Suprapubic skin (tissue), 4 donors: ENCODE data around the gene NCKAP5. TPM values are rescaled to one million over a fixed set of nuclear protein-coding genes. Genes with fewer than 3 reads are reported as not detected.

Source experiments
- DNase-seq, 2 donors: peaks; one replicate each; pipeline ENCODE4 v3.0.0-alpha.2; 2019; ENCODE audit warnings: low spot score in 2 of 2
- H3K27ac ChIP-seq: fragments of 200-600 bp; sonication (generic); one replicate; pipeline ENCODE4 v1.5.1; 2019
- H3K27me3 ChIP-seq: fragments of 200-600 bp; sonication (generic); one replicate; pipeline ENCODE4 v1.5.1; 2019
- H3K36me3 ChIP-seq: fragments of 200-600 bp; sonication (generic); one replicate; pipeline ENCODE4 v1.5.1; 2019
- H3K4me1 ChIP-seq: fragments of 200-600 bp; sonication (generic); one replicate; pipeline ENCODE4 v1.5.1; 2019
- H3K4me3 ChIP-seq: fragments of 200-600 bp; sonication (generic); one replicate; pipeline ENCODE4 v1.5.1; 2019; ENCODE audit warnings: mild to moderate bottlenecking
- H3K9me3 ChIP-seq: fragments of 200-600 bp; sonication (generic); one replicate; pipeline ENCODE4 v1.5.1; 2019
- EP300 ChIP-seq: sonication (generic); formaldehyde crosslinking; IDR thresholded peaks from one replicate; pipeline ENCODE4 v1.6.1; 2017; ENCODE audit warnings: antibody characterized with exemption
- POLR2A ChIP-seq, 2 donors: fragments of 450-650 bp; IDR thresholded peaks; one replicate each; pipeline ENCODE4 v1.6.1; 2017; ENCODE audit warnings: antibody characterized with exemption in 2 of 2, mild to moderate bottlenecking in 2 of 2, moderate library complexity in 2 of 2
- POLR2AphosphoS5 ChIP-seq, 3 donors: sonication (generic); formaldehyde crosslinking; IDR thresholded peaks; one replicate each; pipeline ENCODE4 v1.6.1; 2017; ENCODE audit warnings: antibody characterized with exemption in 3 of 3
- WGBS: methylation state at CpG from one replicate; pipeline ENCODE4 v1.1.5; 2018; 5-methylcytosine and 5-hydroxymethylcytosine counted together
- total RNA-seq, 4 donors: library from RNA; depleted of rRNA; stranded (reverse); fragments of >200 nt; gene quantifications; one replicate each; pipeline ENCODE4 v1.1.0, GENCODE V29; 2016
- TF ChIP-seq, protein P1 (sequence below), 2 donors: fragments of 200-600 bp in 1 of 2; fragments of 450-650 bp in 1 of 2; sonication (generic) in 1 of 2; IDR thresholded peaks; one replicate each; pipeline ENCODE4 v1.5.1; 2016 to 2019; ENCODE audit warnings: antibody characterized with exemption in 2 of 2, mild to moderate bottlenecking in 1 of 2, moderate library complexity in 1 of 2

NCKAP5 gene
- total RNA-seq, 4 donors from 2014 or later: 2.8 to 6.4 (median 4.2) TPM

GRCh38 chr2:133273031-133273430 is 295.2 kb downstream of the NCKAP5 start:
- no peak for DNase-seq
- Histone ChIP-seq H3K9me3 (no peaks in the 10 kb centered on the region), H3K4me3 (no peak overlapping the region), H3K36me3 (no peaks in the 10 kb centered on the region), H3K4me1 (no peaks in the 10 kb centered on the region), H3K27ac (no peak overlapping the region), H3K27me3 (no peaks in the 10 kb centered on the region)
- TF ChIP-seq, protein P1, sequence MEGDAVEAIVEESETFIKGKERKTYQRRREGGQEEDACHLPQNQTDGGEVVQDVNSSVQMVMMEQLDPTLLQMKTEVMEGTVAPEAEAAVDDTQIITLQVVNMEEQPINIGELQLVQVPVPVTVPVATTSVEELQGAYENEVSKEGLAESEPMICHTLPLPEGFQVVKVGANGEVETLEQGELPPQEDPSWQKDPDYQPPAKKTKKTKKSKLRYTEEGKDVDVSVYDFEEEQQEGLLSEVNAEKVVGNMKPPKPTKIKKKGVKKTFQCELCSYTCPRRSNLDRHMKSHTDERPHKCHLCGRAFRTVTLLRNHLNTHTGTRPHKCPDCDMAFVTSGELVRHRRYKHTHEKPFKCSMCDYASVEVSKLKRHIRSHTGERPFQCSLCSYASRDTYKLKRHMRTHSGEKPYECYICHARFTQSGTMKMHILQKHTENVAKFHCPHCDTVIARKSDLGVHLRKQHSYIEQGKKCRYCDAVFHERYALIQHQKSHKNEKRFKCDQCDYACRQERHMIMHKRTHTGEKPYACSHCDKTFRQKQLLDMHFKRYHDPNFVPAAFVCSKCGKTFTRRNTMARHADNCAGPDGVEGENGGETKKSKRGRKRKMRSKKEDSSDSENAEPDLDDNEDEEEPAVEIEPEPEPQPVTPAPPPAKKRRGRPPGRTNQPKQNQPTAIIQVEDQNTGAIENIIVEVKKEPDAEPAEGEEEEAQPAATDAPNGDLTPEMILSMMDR (IDR thresholded peaks at IDR 0.05): no peak
- TF ChIP-seq POLR2AphosphoS5 (IDR thresholded peaks at IDR 0.05): no peak
- no peak for TF ChIP-seq POLR2A (IDR thresholded peaks at IDR 0.05)
- no peak for TF ChIP-seq EP300
- WGBS: 63% methylated on average over 3 of the region's 3 CpGs

DNA sequence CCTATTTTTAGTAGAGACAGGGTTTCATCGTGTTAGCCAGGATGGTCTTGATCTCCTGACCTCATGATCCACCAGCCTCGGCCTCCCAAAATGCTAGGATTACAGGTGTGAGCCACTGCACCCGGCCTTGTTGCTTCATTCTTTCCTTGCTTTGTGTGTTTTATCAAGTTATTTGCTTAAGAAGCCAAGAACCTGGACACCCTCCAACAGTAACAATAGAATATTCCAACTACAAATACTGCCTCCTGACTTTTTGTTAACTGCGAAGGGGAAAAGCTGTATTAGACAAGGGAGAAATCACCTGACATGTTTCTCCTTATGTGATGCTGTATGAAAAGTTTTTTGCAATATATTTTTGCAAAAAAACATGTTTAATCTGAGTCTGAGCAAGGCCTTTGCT is 297.2 kb downstream of the NCKAP5 start:
- H3K4me1 ChIP-seq: peaks cover 12% of the 10 kb centered on the region
- DNase-seq: no peak
- WGBS: 80% methylated on average over 4 of the region's 4 CpGs
- H3K27me3 ChIP-seq: no peaks in the 10 kb centered on the region
- H3K4me3 ChIP-seq: no peak overlapping the region
- no peaks in the 10 kb centered on the region for H3K9me3 ChIP-seq
- TF ChIP-seq POLR2AphosphoS5 (IDR thresholded peaks at IDR 0.05) (no peak), EP300 (no peak), POLR2A (IDR thresholded peaks at IDR 0.05) (no peak)
- TF ChIP-seq, protein P1 (IDR thresholded peaks at IDR 0.05): no peak
- no peaks in the 10 kb centered on the region for H3K36me3 ChIP-seq
- H3K27ac ChIP-seq: no peak overlapping the region

DNA sequence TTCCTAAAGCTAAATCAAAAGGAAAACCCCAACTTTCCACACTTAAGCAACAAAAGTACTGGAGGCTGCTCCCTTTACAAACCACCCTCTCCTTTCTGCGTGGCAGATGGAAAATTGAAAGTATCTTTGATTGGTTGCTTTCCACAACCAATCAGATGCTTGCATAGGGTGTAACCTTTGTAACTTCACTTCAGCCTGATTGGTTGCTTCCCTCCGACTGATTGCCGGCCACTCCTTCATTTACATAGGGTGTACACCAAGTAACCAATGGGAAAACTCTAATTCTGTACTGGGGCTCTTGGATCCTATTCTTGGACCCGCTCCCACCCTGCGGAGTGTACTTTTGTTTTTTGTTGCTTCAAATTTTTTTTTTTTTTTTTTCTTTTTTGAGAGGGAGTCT is 297.7 kb downstream of the NCKAP5 start:
- 94% methylated on average over 5 of the region's 5 CpGs for WGBS
- Histone ChIP-seq H3K9me3 (no peaks in the 10 kb centered on the region), H3K27me3 (no peaks in the 10 kb centered on the region), H3K4me3 (no peak overlapping the region), H3K27ac (no peak overlapping the region), H3K36me3 (no peaks in the 10 kb centered on the region), H3K4me1 (peaks cover 18% of the 10 kb centered on the region)
- TF ChIP-seq POLR2A (IDR thresholded peaks at IDR 0.05) (no peak), EP300 (no peak), POLR2AphosphoS5 (IDR thresholded peaks at IDR 0.05) (no peak)
- TF ChIP-seq, protein P1 (IDR thresholded peaks at IDR 0.05): no peak
- no peak for DNase-seq

GRCh38 chr2:133266926-133267590 is 301.2 kb downstream of the NCKAP5 start:
- Histone ChIP-seq H3K4me3 (peak overlapping the region; percentile 66), H3K9me3 (no peaks in the 10 kb centered on the region), H3K27me3 (no peaks in the 10 kb centered on the region), H3K36me3 (no peaks in the 10 kb centered on the region), H3K4me1 (peaks cover 23% of the 10 kb centered on the region), H3K27ac (peak overlapping the region; percentile 4)
- TF ChIP-seq POLR2AphosphoS5 (IDR thresholded peaks at IDR 0.05) (no peak), EP300 (no peak), POLR2A (IDR thresholded peaks at IDR 0.05) (no peak)
- TF ChIP-seq, protein P1 (IDR thresholded peaks at IDR 0.05): no peak
- DNase-seq: no peak
- WGBS: under 1% methylated on average over 16 of the region's 17 CpGs

GRCh38 chr2:133266041-133266925 is 302.0 kb downstream of the NCKAP5 start:
- H3K36me3 ChIP-seq: no peaks in the 10 kb centered on the region
- H3K27ac ChIP-seq: peak overlapping the region; percentile 4
- H3K27me3 ChIP-seq: no peaks in the 10 kb centered on the region
- H3K9me3 ChIP-seq: no peaks in the 10 kb centered on the region
- WGBS: 6% methylated on average over 14 of the region's 68 CpGs
- TF ChIP-seq POLR2A (IDR thresholded peaks at IDR 0.05): no peak
- TF ChIP-seq, protein P1 (IDR thresholded peaks at IDR 0.05): peak in 1 of 2 donors; percentile 9
- no peak for DNase-seq
- H3K4me3 ChIP-seq: peak overlapping the region; percentile 66
- peaks cover 23% of the 10 kb centered on the region for H3K4me1 ChIP-seq
